ENCODE measurements around the gene CDNF. TPM values are rescaled to one million over a fixed set of nuclear protein-coding genes. Genes with fewer than 3 reads are reported as not detected.

The CDNF gene
- total RNA-seq, 1 donor from 2014 or later, result 1.3 TPM

DNA sequence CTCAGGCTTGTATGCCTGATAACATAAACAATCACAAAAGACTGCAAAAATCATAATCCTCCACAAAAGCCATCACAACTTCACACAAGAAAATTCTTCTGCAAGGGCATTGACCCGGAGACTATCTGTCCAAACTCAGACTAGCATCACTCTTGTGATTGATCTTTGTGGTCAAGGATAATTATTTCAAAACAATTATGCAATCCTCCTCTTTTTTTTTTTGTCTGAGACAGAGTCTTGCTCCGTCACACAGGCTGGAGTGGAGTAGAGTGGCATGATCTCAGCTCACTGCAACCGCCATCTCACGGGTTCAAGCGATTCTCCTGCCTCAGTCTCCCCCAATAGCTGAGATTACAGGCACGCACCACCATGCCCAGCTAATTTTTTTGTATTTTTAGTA is 22.2 kb downstream of the CDNF start:
- Mint-ChIP-seq H3K4me3 (no peak overlapping the region), H3K27me3 (no peaks in the 10 kb centered on the region), H3K36me3 (no peaks in the 10 kb centered on the region)

DNA sequence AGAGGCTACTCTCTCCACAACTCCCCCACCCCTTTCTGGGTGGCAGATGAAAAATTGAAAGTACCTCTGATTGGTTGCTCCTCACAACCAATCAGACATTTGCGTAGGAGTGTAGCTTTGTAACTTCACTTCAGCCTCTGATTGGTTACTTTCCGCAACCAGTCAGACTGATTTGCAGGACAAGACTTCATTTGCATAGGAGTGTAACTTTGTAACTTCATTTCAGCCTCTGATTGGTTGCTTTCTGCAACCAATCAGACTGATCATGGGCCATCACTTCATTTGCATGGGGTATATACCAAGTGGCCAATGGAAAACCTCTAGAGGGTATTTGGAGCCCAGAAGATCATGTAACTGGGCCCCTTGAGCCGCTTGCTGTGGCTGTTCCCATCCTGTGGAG is 25.6 kb downstream of the CDNF start:
- TF ChIP-seq, protein P1, sequence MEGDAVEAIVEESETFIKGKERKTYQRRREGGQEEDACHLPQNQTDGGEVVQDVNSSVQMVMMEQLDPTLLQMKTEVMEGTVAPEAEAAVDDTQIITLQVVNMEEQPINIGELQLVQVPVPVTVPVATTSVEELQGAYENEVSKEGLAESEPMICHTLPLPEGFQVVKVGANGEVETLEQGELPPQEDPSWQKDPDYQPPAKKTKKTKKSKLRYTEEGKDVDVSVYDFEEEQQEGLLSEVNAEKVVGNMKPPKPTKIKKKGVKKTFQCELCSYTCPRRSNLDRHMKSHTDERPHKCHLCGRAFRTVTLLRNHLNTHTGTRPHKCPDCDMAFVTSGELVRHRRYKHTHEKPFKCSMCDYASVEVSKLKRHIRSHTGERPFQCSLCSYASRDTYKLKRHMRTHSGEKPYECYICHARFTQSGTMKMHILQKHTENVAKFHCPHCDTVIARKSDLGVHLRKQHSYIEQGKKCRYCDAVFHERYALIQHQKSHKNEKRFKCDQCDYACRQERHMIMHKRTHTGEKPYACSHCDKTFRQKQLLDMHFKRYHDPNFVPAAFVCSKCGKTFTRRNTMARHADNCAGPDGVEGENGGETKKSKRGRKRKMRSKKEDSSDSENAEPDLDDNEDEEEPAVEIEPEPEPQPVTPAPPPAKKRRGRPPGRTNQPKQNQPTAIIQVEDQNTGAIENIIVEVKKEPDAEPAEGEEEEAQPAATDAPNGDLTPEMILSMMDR (conservative IDR thresholded peaks at IDR 0.05), result no peak
- Mint-ChIP-seq H3K4me3 (no peak overlapping the region), H3K36me3 (no peaks in the 10 kb centered on the region), H3K27me3 (no peaks in the 10 kb centered on the region), H3K9me3 (no peaks in the 10 kb centered on the region), H3K4me1 (ENCODE audit: unreplicated experiment) (peaks cover 5% of the 10 kb centered on the region), H3K27ac (no peak overlapping the region)
- no peak for DNase-seq (ENCODE audit: extremely low spot score, unreplicated experiment)

More for the DNA sequence above, 22.2 kb downstream of the CDNF start:
- Mint-ChIP-seq H3K9me3 (no peaks in the 10 kb centered on the region), H3K27ac (no peak overlapping the region), H3K4me1 (ENCODE audit: unreplicated experiment) (peaks cover 4% of the 10 kb centered on the region)
- no peak for DNase-seq (ENCODE audit: extremely low spot score, unreplicated experiment)
- TF ChIP-seq, protein P1 (conservative IDR thresholded peaks at IDR 0.05), result no peak

DNA sequence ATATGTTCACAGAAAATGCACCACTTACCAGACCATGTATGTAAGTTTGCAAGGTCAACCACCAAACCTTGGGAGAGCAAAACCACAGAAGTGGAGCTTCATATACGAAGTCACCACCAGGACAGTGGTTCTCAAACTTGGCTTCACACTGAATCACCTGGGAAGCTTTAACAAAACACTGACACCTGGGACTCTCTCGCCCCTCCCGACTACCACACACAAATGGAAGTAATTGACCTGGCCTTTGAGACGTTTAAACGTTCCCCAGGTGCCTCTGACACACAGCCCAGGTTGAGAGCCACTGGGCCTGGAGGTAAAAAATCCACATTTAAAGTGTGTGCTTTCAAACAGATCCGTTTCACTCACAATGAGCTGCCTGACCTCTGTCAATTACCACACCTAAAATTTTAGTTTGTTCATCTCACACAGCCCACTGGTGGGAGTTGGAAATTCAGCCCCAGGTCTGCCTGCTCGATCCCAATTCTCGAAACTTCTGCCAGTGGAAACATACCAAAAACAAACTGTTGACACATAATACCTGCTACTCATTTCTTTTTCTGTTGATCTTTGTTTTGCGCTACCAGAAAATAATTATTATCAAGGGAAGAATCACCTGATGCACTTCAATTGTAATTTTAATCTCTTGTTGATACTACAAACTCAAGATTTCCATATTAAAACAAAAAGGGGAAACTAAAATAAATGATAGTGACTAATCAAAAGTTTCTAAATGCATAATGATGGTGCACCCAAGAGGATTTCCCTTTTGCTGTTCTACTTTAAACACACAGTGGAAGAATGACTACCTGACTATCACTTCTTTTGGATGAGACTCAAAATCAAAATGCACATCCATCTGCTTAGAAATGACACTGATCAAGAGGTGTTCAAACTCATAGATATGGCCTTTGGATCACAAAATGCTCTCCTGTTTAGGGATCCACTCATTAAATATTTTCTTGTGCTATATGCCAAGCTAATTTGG is 26.6 kb downstream of the CDNF start:
- Mint-ChIP-seq H3K9me3 (no peaks in the 10 kb centered on the region), H3K27ac (no peak overlapping the region), H3K27me3 (no peaks in the 10 kb centered on the region), H3K36me3 (no peaks in the 10 kb centered on the region), H3K4me3 (no peak overlapping the region), H3K4me1 (ENCODE audit: unreplicated experiment) (peaks cover 5% of the 10 kb centered on the region)
- no peak for DNase-seq (ENCODE audit: extremely low spot score, unreplicated experiment)
- TF ChIP-seq, protein P1 (conservative IDR thresholded peaks at IDR 0.05), result no peak

DNA sequence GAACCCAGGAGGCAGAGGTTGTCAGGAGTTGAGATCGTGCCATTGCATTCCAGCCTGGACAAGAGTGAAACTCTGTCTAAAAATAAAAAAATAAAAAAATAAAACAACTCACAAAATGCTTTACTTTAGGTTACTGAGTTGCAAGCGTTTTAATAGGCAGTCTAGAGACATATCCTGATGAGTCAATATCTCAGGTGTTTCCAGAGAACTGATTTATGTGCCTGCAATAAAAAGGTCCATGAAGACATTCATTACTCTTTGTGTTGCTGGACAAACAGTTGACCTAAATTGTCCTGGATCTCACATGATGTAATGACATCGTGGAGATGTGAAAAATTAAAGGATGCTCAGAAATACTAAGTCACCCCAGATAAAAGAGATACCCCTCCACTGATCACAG is 31.5 kb downstream of the CDNF start:
- DNase-seq (ENCODE audit: extremely low spot score, unreplicated experiment), result no peak
- Mint-ChIP-seq H3K9me3 (no peaks in the 10 kb centered on the region), H3K27ac (no peak overlapping the region), H3K36me3 (no peaks in the 10 kb centered on the region), H3K4me3 (no peak overlapping the region), H3K4me1 (ENCODE audit: unreplicated experiment) (peaks cover 5% of the 10 kb centered on the region), H3K27me3 (peaks cover 3% of the 10 kb centered on the region)
- TF ChIP-seq, protein P1 (conservative IDR thresholded peaks at IDR 0.05), result no peak

DNA sequence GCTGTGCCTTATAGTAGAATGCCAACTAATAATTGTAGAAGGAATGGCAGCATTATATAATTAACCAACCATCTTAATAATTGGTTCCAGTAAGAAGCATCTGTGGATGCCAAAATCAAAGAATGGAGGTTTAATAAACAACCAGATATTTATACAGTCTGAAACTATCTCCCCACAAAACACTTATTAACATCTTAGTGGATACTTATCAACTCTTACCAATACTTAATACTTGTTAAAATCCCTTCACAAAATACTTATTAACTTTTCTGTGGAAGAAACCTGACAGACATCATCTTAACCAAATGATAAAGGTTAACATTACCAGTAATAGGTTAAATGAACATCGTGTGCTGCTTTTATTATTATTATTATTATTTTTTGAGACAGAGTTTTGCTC is 34.0 kb downstream of the CDNF start:
- H3K27ac Mint-ChIP-seq, result no peak overlapping the region
- DNase-seq (ENCODE audit: extremely low spot score, unreplicated experiment), result no peak
- TF ChIP-seq, protein P1 (conservative IDR thresholded peaks at IDR 0.05), result no peak
- H3K4me3 Mint-ChIP-seq, result no peak overlapping the region
- H3K9me3 Mint-ChIP-seq, result no peaks in the 10 kb centered on the region
- peaks cover 5% of the 10 kb centered on the region for H3K4me1 Mint-ChIP-seq (ENCODE audit: unreplicated experiment)
- no peaks in the 10 kb centered on the region for H3K36me3 Mint-ChIP-seq
- H3K27me3 Mint-ChIP-seq, result peaks cover 9% of the 10 kb centered on the region
